GM10248 (cell line): Measurements from ENCODE around the gene SZRD1.

Experiments used
- CTCF ChIA-PET: fragments of 300-600 bp; sonication (Branson Sonifier 250); formaldehyde crosslinking; extraction: SDS; loops from one replicate; lab custom pipeline; 2021; ENCODE audit warnings: antibody characterized with exemption; lab: Yijun Ruan, JAX
- POLR2A ChIA-PET: fragments of 350-650 bp; sonication (Branson Sonifier 250); formaldehyde crosslinking; extraction: SDS; loops from one replicate; lab custom pipeline; 2020; ENCODE audit warnings: antibody characterized with exemption; lab: Yijun Ruan, JAX
- DNase-seq: peaks from one replicate; pipeline ENCODE4 v3.0.0; 2012; ENCODE audit errors: extremely low spot score
- CTCF ChIP-seq: IDR thresholded peaks from 2 replicates; pipeline ENCODE4 v1.5.1; 2012; ENCODE audit warnings: mild to moderate bottlenecking, low read depth; ENCODE audit errors: extremely low read depth, missing control alignments, control extremely low read depth

Gene SZRD1

GRCh38 chr1:16366722-16367257 lies at the start of gene SZRD1:
SZRD1 (plus strand) TSS chr1:16367242; CDS start chr1:16367258, 16 bp downstream.
- DNase-seq = peak; percentile 91
- CTCF ChIA-PET = interaction anchor here (1.0 to 4.6 kb wide), 3 partner anchors 12 to 284 kb away, joined by 3 to 19 read pairs (median 10); partner anchors contain the start of gene FBXO42
- no peak for TF ChIP-seq CTCF
- POLR2A ChIA-PET = no interaction called here

DNA sequence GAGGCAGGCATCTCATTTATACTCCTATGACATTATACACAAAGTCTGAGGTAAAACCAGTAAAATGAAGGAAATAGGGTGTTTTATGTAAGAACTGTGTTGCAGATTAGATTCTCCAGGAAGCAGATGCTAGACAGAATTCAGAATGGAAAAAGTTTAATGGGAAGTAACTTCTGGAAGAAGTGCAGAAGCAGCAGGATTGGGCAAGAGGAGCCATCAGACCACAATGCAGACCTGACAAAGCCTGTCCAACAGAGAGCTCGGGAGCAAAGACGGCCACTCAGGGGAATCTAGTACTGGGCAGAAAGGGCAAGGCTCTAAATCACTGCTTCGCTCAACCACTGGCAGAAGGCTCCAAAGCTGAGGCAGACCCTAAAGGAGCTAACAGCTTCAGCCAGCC lies 48.5 kb upstream of the SZRD1 start:
- TF ChIP-seq CTCF = no peak
- CTCF ChIA-PET = interaction anchor here (0.9 kb wide), 1 partner anchor 45 kb away, joined by 3 read pairs; no protein-coding TSS in a partner anchor
- POLR2A ChIA-PET = no interaction called here
- DNase-seq = no peak

- no peak for TF ChIP-seq CTCF
- ChIA-PET CTCF (interaction anchor here (0.8 to 1.9 kb wide), 3 partner anchors 9 to 77 kb away, joined by 3 read pairs; no protein-coding TSS in a partner anchor), POLR2A (no interaction called here)
These were observed 45.7 kb upstream of the SZRD1 start for GRCh38 chr1:16321176-16321867.

GRCh38 chr1:16324456-16324890 lies 42.6 kb upstream of the SZRD1 start:
- ChIA-PET POLR2A (no interaction called here), CTCF (no interaction called here)
- DNase-seq = no peak
- TF ChIP-seq CTCF = no peak

More at GRCh38 chr1:16321176-16321867, 45.7 kb upstream of the SZRD1 start:
- no peak for DNase-seq

- no peak for DNase-seq
- TF ChIP-seq CTCF = no peak
- POLR2A ChIA-PET = no interaction called here
- CTCF ChIA-PET = interaction anchor here (1.3 to 1.8 kb wide), 3 partner anchors 12 to 36 kb away, joined by 3 to 5 read pairs (median 4); no protein-coding TSS in a partner anchor
These were observed 40.1 kb upstream of the SZRD1 start for GRCh38 chr1:16326833-16327404.

GRCh38 chr1:16334655-16335340 lies 32.2 kb upstream of the SZRD1 start:
- ChIA-PET POLR2A (interaction anchor here (0.7 kb wide), 1 partner anchor 9 kb away, joined by 8 read pairs; no protein-coding TSS in a partner anchor), CTCF (interaction anchor here (1.2 kb wide), 1 partner anchor 10 kb away, joined by 3 read pairs; no protein-coding TSS in a partner anchor)
- no peak for TF ChIP-seq CTCF
- no peak for DNase-seq
